SK-N-SH (cell line): ENCODE results near the gene CHKB. TPM values are rescaled to one million over a fixed set of nuclear protein-coding genes. Genes with fewer than 3 reads are reported as not detected.

Experiments
- CTCF ChIA-PET: fragments of 300-600, 350-600 bp; formaldehyde crosslinking; extraction: SDS; loops from one replicate; lab custom pipeline; 2021; lab: Yijun Ruan, JAX
- POLR2A ChIA-PET: fragments of 350-600 bp; sonication (Branson Sonifier 250); formaldehyde crosslinking; extraction: SDS; loops from one replicate; lab custom pipeline; 2020; ENCODE audit warnings: antibody characterized with exemption, inconsistent platforms; lab: Yijun Ruan, JAX
- DNase-seq: peaks from one replicate; pipeline ENCODE4 v3.0.0; 2012
- H2AFZ ChIP-seq: fragments of 200-600 bp; sonication (generic); 2 replicates; pipeline ENCODE4 v1.8.1; 2016; ENCODE audit warnings: antibody characterized with exemption, mild to moderate bottlenecking, low read depth
- H3F3A ChIP-seq: fragments of 200-600 bp; sonication (generic); replicated peaks from 2 replicates; pipeline ENCODE3; 2016; ENCODE audit warnings: antibody characterized with exemption, mild to moderate bottlenecking; ENCODE audit not compliant: insufficient read depth
- H3K27ac ChIP-seq, 2 experiments: fragments of 200-500 bp in 1 of 2; fragments of 200-600 bp in 1 of 2; sonication (Bioruptor generic) in 1 of 2; sonication (generic), shearing (Covaris generic) in 1 of 2; 2 replicates each; pipeline versions ENCODE4 v1.5.1 to v1.6.1; 2014 to 2016; ENCODE audit warnings: low read depth in 2 of 2, inconsistent platforms in 1 of 2, low read length in 1 of 2, mild to moderate bottlenecking in 1 of 2, mixed read lengths in 1 of 2
- H3K27me3 ChIP-seq: fragments of 200-600 bp; sonication (generic), shearing (Covaris generic); 2 replicates; pipeline ENCODE4 v1.6.1; 2016; ENCODE audit warnings: mixed run types; ENCODE audit not compliant: insufficient read depth
- H3K36me3 ChIP-seq, 2 experiments: fragments of 200-500 bp in 1 of 2; fragments of 200-600 bp in 1 of 2; sonication (Bioruptor generic) in 1 of 2; sonication (generic) in 1 of 2; replicated peaks in 1 of 2; 2 replicates each; pipeline versions ENCODE3 to v1.5.1; 2014 to 2016; ENCODE audit warnings: low read length in 1 of 2, mild to moderate bottlenecking in 1 of 2; ENCODE audit not compliant: insufficient read depth in 2 of 2, control insufficient read depth in 1 of 2
- H3K4me1 ChIP-seq, 2 experiments: fragments of 200-500 bp in 1 of 2; fragments of 200-600 bp in 1 of 2; sonication (Bioruptor generic) in 1 of 2; sonication (generic), shearing (Covaris generic) in 1 of 2; 2 replicates each; pipeline versions ENCODE4 v1.5.1 to v1.6.1; 2014 to 2016; ENCODE audit warnings: low read depth in 1 of 2, low read length in 1 of 2, mixed run types in 1 of 2; ENCODE audit not compliant: insufficient read depth in 2 of 2, control insufficient read depth in 1 of 2
- H3K4me2 ChIP-seq: fragments of 200-600 bp; sonication (generic), shearing (Covaris generic); 2 replicates; pipeline ENCODE4 v1.6.1; 2017; ENCODE audit warnings: mixed run types
- H3K4me3 ChIP-seq, 2 experiments: fragments of 200-500 bp in 1 of 2; fragments of 200-600 bp in 1 of 2; sonication (Bioruptor generic) in 1 of 2; sonication (generic), shearing (Covaris generic) in 1 of 2; 2 replicates each; pipeline versions ENCODE4 v1.5.1 to v1.8.1; 2014 to 2016; ENCODE audit warnings: low read depth in 2 of 2, inconsistent platforms in 1 of 2, low read length in 1 of 2, mild to moderate bottlenecking in 1 of 2, mixed read lengths in 1 of 2, moderate library complexity in 1 of 2
- H3K79me2 ChIP-seq: fragments of 200-600 bp; sonication (generic); 2 replicates; pipeline ENCODE4 v1.8.1; 2017; ENCODE audit warnings: mild to moderate bottlenecking; ENCODE audit not compliant: insufficient read depth
- H3K9ac ChIP-seq: fragments of 200-600 bp; sonication (generic); 2 replicates; pipeline ENCODE4 v1.6.1; 2017; ENCODE audit warnings: mixed run types
- H3K9me2 ChIP-seq: fragments of 200-600 bp; sonication (generic); 2 replicates; pipeline ENCODE4 v1.6.1; 2017; ENCODE audit warnings: mixed run types
- H3K9me3 ChIP-seq: fragments of 200-600 bp; sonication (generic); 2 replicates; pipeline ENCODE4 v1.6.1; 2017; ENCODE audit warnings: mixed run types, mild to moderate bottlenecking, moderate library complexity
- H4K20me1 ChIP-seq: fragments of 200-600 bp; sonication (generic); 2 replicates; pipeline ENCODE4 v1.6.1; 2017; ENCODE audit warnings: mild to moderate bottlenecking, mixed run types; ENCODE audit not compliant: insufficient read depth
- CHD2 ChIP-seq: fragments of 150-350 bp; IDR thresholded peaks from 2 replicates; pipeline ENCODE4 v1.6.1; 2018; ENCODE audit warnings: low read length; ENCODE audit not compliant: partially characterized antibody
- CTCF ChIP-seq: fragments of 200-600 bp; sonication (generic); IDR thresholded peaks from 2 replicates; pipeline ENCODE4 v1.6.1; 2017; ENCODE audit warnings: antibody characterized with exemption, mild to moderate bottlenecking, moderate library complexity
- ELF1 ChIP-seq: IDR thresholded peaks from 2 replicates; pipeline ENCODE4 v1.4.0; 2012
- FOXM1 ChIP-seq: IDR thresholded peaks from 2 replicates; pipeline ENCODE4 v1.4.0; 2012; ENCODE audit warnings: low read depth, mild to moderate bottlenecking
- GABPA ChIP-seq: IDR thresholded peaks from 2 replicates; pipeline ENCODE4 v1.4.0; 2012; ENCODE audit warnings: low read depth, mild to moderate bottlenecking
- GATA2 ChIP-seq: sonication (generic); formaldehyde crosslinking; IDR thresholded peaks from 2 replicates; pipeline ENCODE4 v1.5.0; 2020; ENCODE audit warnings: mild to moderate bottlenecking, missing genetic modification reagents
- MEF2A ChIP-seq: IDR thresholded peaks from 2 replicates; pipeline ENCODE4 v1.4.0; 2012; ENCODE audit warnings: low read depth, borderline replicate concordance
- MXI1 ChIP-seq: IDR thresholded peaks from 2 replicates; pipeline ENCODE4 v1.6.1; 2012; ENCODE audit warnings: mild to moderate bottlenecking, low read depth, low read length, improper control_type of control experiment
- NRF1 ChIP-seq: IDR thresholded peaks from 2 replicates; pipeline ENCODE4 v1.6.1; 2012; ENCODE audit warnings: low read depth, mild to moderate bottlenecking, low read length
- POLR2AphosphoS5 ChIP-seq: IDR thresholded peaks from 2 replicates; pipeline ENCODE4 v1.6.1; 2012; ENCODE audit warnings: low read depth, low read length
- RAD21 ChIP-seq: IDR thresholded peaks from 2 replicates; pipeline ENCODE4 v1.6.1; 2012; ENCODE audit warnings: mild to moderate bottlenecking, low read length
- RXRA ChIP-seq: IDR thresholded peaks from 2 replicates; pipeline ENCODE4 v1.4.0; 2012; ENCODE audit warnings: low read depth, mild to moderate bottlenecking, borderline replicate concordance
- SMC3 ChIP-seq: IDR thresholded peaks from 2 replicates; pipeline ENCODE4 v1.6.1; 2012; ENCODE audit warnings: low read depth, low read length, improper control_type of control experiment
- YY1 ChIP-seq: IDR thresholded peaks from 2 replicates; pipeline ENCODE4 v1.4.0; 2012; ENCODE audit warnings: low read depth, mild to moderate bottlenecking
- WGBS: methylation state at CpG from one replicate; pipeline ENCODE4 v1.1.6; 2017; ENCODE audit warnings: low lambda C conversion rate; 5-methylcytosine and 5-hydroxymethylcytosine counted together
- polyA plus RNA-seq, 3 experiments: library from polyadenylated mRNA; depleted of rRNA; stranded (reverse); fragments of >200 nt; gene quantifications; 2 replicates each; pipeline ENCODE4 v1.2.3, GENCODE V29; 2012
- TF ChIP-seq, protein P1 (sequence below): fragments of 150-350 bp; IDR thresholded peaks from 2 replicates; pipeline ENCODE4 v1.6.1; 2016; ENCODE audit warnings: mild to moderate bottlenecking, low read depth, low read length
- TF ChIP-seq, protein P2 (sequence below): fragments of 150-350 bp; IDR thresholded peaks from 2 replicates; pipeline ENCODE4 v1.6.1; 2017; ENCODE audit warnings: antibody characterized with exemption, low read length, low read depth, borderline replicate concordance
- TF ChIP-seq, protein P3 (sequence below): IDR thresholded peaks from 2 replicates; pipeline ENCODE4 v1.6.1; 2012; ENCODE audit warnings: mild to moderate bottlenecking, low read depth, low read length, moderate library complexity

Gene CHKB
- polyA plus RNA-seq (2012; rRNA removed) = 39.6 and 57.4 TPM in 2 replicates
- polyA plus RNA-seq (2012; cell fraction: cytosol; rRNA removed) = 10.7 and 14.1 TPM in 2 replicates
- polyA plus RNA-seq (2012; cell fraction: nucleus; rRNA removed) = 329 and 374 TPM in 2 replicates

DNA sequence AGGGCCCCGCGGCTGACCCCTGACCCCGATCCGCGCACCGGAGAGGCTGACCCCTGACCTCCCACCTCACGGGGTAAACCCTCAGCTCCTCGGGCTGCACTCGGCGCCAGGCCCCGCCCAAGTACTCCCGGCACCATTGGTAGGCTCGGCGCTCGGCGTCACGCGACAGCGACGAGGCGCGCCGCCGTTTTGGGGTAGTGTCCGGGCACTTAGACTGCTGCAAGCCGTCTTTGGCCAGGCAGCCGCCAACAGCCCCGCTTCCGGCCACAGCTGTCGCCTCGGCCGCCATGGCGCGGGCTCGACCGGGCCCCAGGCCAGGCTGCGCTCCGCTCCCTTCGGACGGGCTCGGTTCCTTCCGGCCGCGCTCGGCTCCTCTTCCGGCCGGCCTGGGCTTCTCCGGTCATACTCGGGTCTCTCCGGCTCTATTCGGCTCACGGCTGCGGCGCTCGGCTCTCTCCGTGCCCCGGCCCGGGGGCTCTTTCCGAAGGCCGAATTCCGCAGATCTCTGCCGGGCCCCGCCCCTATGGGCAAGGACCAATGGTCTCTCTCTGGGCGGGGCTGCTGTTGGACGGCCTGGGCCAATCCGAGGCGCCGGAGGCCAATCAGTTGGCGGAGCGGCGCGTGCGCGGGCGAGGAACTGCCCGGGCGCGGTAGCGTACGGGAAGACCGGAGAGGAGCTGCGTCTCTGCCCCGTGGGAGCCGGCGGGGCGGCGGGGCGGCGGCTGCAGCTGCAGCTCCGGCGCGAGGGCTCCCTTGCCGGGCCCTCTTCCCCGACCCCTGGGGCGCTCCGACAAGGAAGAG lies at the start of gene CHKB:
Gene CHKB (minus strand): TSS at position 357 of the 801 bp plus-strand sequence. CDS start 68 bp downstream, at position 289.
- Histone ChIP-seq H3K36me3 (peaks cover 0 to 22% of the 10 kb centered on the region in 2 experiments), H3K27ac (peak within 1 kb of the TSS; percentile 83 to 96; a peak in 3 of 4 replicates), H2AFZ (peak within 1 kb of the TSS; percentile 84; the same call in 1 of the 2 replicates), H3F3A (no peaks in the 10 kb centered on the region), H3K9me3 (no peaks in the 10 kb centered on the region), H3K9me2 (no peaks in the 10 kb centered on the region), H3K27me3 (no peaks in the 10 kb centered on the region)
- peak; percentile 99 for DNase-seq
- 0% methylated on average over 10 of the region's 96 CpGs for WGBS
- POLR2A ChIA-PET = interaction anchor here (0.5 to 2.3 kb wide), 6 partner anchors 11 to 109 kb away, joined by 3 to 10 read pairs (median 4); partner anchors contain the start of gene SCO2
- TF ChIP-seq GATA2 (CRISPR knock-in tag) (no peak), FOXM1 (no peak), MXI1 (peak; percentile 64; the same call in 1 of the 2 replicates), YY1 (peak; percentile 83), NRF1 (peak; percentile 91), GABPA (peak; percentile 65), CTCF (no peak), RAD21 (no peak), CHD2 (peak; percentile 2), RXRA (no peak), MEF2A (no peak), SMC3 (no peak), POLR2AphosphoS5 (peak; percentile 72; the same call in 1 of the 2 replicates), ELF1 (peak; percentile 33; the same call in 1 of the 2 replicates)
- TF ChIP-seq, protein P1, sequence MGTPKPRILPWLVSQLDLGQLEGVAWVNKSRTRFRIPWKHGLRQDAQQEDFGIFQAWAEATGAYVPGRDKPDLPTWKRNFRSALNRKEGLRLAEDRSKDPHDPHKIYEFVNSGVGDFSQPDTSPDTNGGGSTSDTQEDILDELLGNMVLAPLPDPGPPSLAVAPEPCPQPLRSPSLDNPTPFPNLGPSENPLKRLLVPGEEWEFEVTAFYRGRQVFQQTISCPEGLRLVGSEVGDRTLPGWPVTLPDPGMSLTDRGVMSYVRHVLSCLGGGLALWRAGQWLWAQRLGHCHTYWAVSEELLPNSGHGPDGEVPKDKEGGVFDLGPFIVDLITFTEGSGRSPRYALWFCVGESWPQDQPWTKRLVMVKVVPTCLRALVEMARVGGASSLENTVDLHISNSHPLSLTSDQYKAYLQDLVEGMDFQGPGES = peak; percentile 42; the same call in 1 of the 2 replicates
- TF ChIP-seq, protein P2, sequence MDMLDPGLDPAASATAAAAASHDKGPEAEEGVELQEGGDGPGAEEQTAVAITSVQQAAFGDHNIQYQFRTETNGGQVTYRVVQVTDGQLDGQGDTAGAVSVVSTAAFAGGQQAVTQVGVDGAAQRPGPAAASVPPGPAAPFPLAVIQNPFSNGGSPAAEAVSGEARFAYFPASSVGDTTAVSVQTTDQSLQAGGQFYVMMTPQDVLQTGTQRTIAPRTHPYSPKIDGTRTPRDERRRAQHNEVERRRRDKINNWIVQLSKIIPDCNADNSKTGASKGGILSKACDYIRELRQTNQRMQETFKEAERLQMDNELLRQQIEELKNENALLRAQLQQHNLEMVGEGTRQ = no peak
- TF ChIP-seq, protein P3, sequence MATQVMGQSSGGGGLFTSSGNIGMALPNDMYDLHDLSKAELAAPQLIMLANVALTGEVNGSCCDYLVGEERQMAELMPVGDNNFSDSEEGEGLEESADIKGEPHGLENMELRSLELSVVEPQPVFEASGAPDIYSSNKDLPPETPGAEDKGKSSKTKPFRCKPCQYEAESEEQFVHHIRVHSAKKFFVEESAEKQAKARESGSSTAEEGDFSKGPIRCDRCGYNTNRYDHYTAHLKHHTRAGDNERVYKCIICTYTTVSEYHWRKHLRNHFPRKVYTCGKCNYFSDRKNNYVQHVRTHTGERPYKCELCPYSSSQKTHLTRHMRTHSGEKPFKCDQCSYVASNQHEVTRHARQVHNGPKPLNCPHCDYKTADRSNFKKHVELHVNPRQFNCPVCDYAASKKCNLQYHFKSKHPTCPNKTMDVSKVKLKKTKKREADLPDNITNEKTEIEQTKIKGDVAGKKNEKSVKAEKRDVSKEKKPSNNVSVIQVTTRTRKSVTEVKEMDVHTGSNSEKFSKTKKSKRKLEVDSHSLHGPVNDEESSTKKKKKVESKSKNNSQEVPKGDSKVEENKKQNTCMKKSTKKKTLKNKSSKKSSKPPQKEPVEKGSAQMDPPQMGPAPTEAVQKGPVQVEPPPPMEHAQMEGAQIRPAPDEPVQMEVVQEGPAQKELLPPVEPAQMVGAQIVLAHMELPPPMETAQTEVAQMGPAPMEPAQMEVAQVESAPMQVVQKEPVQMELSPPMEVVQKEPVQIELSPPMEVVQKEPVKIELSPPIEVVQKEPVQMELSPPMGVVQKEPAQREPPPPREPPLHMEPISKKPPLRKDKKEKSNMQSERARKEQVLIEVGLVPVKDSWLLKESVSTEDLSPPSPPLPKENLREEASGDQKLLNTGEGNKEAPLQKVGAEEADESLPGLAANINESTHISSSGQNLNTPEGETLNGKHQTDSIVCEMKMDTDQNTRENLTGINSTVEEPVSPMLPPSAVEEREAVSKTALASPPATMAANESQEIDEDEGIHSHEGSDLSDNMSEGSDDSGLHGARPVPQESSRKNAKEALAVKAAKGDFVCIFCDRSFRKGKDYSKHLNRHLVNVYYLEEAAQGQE = no peak
- TF ChIP-seq, all 33 proteins: peak for 8
- Histone ChIP-seq H3K9ac (peak within 1 kb of the TSS; percentile 96), H4K20me1 (no peaks in the 10 kb centered on the region), H3K4me3 (peak within 1 kb of the TSS; percentile 89 to 94), H3K4me1 (peaks cover 0 to 14% of the 10 kb centered on the region in 2 experiments; a peak in 1 of 4 replicates), H3K4me2 (peak within 1 kb of the TSS; percentile 90), H3K79me2 (peaks cover 24% of the 10 kb centered on the region; the same call in 1 of the 2 replicates)
- CTCF ChIA-PET = interaction anchor here (1.0 to 9.0 kb wide), 5 partner anchors 10 to 57 kb away, joined by 3 to 73 read pairs (median 6); partner anchors contain the start of genes SCO2 and SYCE3
